ENCODE data around the gene GHITM. TPM values are rescaled to one million over a fixed set of nuclear protein-coding genes. Genes with fewer than 3 reads are reported as not detected.
A peak's percentile ranks its signal among the peaks of the same experiment; 100 is the strongest.

GHITM gene
- total RNA-seq, 1 donor from 2014 or later = 114 TPM

DNA sequence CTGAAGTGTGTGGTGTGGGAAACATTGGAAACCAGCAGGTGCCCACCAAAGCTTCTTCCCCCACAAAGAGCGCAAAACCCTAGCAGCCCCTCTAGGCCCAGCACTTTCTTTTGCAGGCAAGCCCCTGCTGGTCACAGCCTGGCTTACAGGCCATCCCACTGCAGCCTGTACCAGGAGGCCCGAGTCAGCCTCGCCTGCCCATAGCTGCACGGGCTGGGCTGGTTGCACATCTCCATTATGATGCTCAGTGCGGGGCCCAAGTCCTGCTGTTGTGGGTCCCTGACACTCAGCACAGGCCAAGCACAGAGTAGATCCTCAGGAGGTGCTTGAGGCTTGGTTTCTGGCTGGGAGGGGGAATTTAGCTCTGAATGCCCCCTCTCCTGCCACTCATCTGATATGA lies 63.0 kb downstream of the GHITM start:
- Mint-ChIP-seq H3K4me1 (ENCODE audit: unreplicated experiment) (no peaks in the 10 kb centered on the region), H3K9me3 (no peaks in the 10 kb centered on the region), H3K27ac (no peak overlapping the region), H3K36me3 (no peaks in the 10 kb centered on the region), H3K4me3 (no peak overlapping the region), H3K27me3 (peaks cover 52% of the 10 kb centered on the region)
- peak; percentile 28 for TF ChIP-seq CTCF (conservative IDR thresholded peaks at IDR 0.05)
- no peak for DNase-seq (ENCODE audit: extremely low spot score, unreplicated experiment)

Other genes with a start within 250 kb of the GHITM start
- 0.70 and 0.98 TPM in 2 replicates for gene GPR15LG, start 34.3 kb downstream of the GHITM start, total RNA-seq (ENCODE audit: low replicate concordance)
- 0.41 and 0.93 TPM in 2 replicates for gene CDHR1, start 55.0 kb downstream of the GHITM start, total RNA-seq (ENCODE audit: low replicate concordance)
- gene LRIT2, start 86.0 kb downstream of the GHITM start, total RNA-seq (ENCODE audit: low replicate concordance) = not detected in 2 replicates
- not detected in 2 replicates for gene LRIT1, start 102.0 kb downstream of the GHITM start, total RNA-seq (ENCODE audit: low replicate concordance)
- gene RGR, start 105.5 kb downstream of the GHITM start, total RNA-seq (ENCODE audit: low replicate concordance) = not detected in 2 replicates
- 43.9 and 85.8 TPM in 2 replicates for gene CCSER2, start 189.1 kb downstream of the GHITM start, total RNA-seq (ENCODE audit: low replicate concordance)